CD4-positive, alpha-beta T cell treated with Interleukin-4 for 1 hour (primary cell): ENCODE data around the gene SLC2A1.
A peak's percentile ranks its signal among the peaks of the same experiment; 100 is the strongest.

Source experiments
- DNase-seq, 2 donors: peaks; one replicate each; pipeline ENCODE4 v3.0.0-alpha.2; 2020 to 2022

SLC2A1 gene

GRCh38 chr1:42979896-42980800 is 21.5 kb upstream of the SLC2A1 start:
- peak; percentile 11 to 50 for DNase-seq

DNA sequence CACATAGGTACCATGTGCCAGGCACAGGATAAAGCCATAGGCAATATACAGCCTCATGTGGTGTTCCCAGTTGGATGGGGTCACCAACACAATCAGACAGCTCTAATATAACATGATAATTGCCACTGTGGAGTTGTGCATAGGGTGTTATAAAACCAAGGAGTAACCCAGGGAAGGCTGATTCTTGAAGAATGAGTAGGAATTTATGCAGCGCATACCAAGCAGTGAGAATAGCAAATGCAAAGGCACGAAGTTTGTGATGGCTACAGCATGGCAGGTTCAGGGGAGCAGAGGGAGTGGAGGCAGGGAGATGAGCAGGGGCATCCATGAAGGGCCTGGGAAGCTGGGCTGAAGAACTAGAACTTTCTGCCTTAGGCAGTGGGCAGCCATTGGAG is 20.4 kb upstream of the SLC2A1 start:
- no peak for DNase-seq

- no peak for DNase-seq
Measured at GRCh38 chr1:42978317-42979035, 19.8 kb upstream of the SLC2A1 start.

DNA sequence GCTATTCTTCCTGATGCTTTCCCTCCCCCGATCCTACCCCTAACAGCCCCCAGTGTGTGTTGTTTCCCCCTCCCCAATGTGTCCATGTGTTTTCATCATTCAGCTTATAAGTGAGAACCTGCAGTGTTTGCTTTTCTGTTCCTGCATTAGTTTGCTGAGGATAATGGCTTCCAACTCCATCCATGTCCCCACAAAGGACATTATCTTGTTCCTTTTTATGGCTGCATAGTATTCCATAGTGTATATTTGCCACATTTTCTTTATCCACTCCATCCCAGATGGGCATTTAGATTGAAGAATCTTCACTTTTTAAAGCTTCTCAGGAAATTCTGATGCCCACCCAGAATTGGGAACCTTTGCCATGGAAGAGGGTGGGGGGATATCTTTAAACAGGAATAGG is 19.0 kb upstream of the SLC2A1 start:
- no peak for DNase-seq

GRCh38 chr1:42975561-42976225 is 17.0 kb upstream of the SLC2A1 start:
- no peak for DNase-seq

DNA sequence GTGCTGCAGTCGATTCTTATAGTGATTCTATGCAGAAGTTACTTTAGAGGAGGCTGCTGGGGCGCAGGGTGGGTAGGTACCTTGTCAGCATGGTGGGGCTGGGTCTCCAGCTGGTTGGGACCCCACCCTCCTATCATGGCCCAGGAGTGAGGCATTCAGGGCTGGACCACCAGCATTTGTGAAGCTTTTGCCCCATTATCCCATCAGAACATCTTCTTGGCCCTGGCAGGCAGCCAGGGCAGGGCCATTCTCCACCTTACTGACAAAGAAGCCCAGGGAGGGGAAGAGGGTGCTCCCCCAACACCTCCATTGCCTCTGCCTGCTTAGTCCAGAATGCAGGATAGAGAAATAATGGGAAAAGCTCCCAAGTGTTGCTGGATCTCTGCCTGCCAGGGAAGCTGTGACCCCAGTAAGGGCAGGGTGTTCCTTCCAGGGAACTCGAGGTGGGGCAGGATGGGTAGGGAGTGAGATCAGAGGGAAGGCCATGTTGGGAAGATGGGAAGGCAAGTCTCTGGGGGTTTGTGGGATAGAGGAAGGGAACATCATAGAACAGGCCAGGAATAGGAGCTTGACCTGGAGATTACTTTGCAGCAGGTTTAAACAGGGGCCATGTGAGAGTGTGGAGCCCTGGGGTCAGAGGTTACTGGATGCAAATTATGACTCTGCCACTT is 16.2 kb upstream of the SLC2A1 start:
- no peak for DNase-seq

DNA sequence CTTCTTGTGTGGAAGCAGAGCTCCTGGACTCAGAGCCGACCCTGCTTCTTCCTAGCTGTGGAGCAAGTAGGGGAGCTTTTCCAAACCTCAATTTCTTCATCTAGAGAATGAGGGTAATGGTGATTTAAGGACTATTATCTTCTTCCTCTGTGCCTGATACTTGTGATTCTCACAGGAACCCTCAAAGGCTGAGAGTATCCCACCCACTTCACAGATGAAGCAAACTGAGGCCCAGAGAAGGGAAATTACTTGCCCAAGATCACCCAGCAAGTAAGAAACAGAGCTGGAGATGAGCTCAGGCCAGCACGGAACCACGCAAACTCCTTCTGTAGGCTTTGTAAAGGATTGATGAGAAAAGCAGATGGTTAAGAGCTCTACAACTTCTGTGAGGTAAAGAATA is 15.1 kb upstream of the SLC2A1 start:
- no peak for DNase-seq

DNA sequence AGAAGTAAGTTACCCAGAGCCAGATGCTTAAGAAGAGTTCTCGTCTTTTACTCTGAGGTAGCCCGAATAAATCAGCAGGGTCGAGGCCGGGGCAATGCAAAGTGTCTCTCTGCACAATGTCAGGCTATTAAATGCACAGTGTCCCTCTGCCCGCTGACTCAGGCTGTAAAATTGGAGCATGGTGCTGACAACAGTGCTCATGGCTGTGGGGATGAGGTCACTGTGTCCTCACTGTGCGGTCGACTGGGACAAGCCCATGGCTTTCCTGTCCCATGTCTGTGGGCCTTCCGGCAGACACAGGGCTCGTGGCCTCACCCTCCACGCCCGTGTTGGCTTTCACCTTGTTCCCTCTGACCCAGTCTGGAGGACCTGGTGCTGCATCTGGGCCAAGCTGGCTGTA is 14.6 kb upstream of the SLC2A1 start:
- DNase-seq, result no peak

DNA sequence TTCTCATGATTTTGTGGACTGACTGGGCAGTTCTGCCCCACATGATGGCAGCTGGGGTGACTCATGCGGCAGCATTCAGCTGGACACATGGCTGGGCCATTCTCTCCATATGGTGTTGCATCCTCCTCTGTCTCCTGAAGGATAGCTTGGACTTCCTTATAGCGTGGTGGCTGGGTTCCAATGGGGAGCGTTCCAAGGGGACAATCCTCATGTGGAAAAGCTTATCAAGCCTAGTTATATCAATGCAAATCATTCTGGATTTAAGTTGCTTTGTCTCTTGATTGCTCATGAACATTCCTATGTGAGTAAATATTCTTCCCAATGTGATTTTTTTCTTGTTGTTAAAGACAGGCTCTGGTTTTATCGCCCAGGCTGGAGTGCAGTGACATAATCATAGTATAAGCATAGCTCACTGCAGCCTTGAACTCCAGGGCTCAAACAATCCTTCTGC is 13.2 kb upstream of the SLC2A1 start:
- DNase-seq, result no peak

DNA sequence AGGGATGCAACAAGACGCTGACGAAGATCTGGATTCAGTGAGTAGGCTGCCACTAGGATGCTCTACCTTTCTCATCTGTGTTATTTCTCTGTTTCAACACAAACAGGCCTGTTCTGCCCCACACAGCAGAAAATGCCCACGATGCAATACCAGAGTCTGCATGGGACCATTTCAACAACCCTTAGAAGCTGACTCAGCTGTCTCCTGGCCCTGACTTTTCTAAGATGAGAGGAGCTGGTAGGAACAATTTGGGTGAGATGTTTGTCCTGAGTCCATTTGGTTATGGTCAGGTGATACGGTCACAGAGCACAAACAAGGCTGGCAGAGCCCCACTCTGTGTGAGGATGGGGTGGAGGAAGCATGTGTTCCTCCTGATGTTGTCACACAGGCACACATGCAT is 11.5 kb upstream of the SLC2A1 start:
- no peak for DNase-seq

GRCh38 chr1:42968654-42969053 is 10.0 kb upstream of the SLC2A1 start:
- DNase-seq, result no peak

GRCh38 chr1:42966688-42967612 is 8.3 kb upstream of the SLC2A1 start:
- no peak for DNase-seq

DNA sequence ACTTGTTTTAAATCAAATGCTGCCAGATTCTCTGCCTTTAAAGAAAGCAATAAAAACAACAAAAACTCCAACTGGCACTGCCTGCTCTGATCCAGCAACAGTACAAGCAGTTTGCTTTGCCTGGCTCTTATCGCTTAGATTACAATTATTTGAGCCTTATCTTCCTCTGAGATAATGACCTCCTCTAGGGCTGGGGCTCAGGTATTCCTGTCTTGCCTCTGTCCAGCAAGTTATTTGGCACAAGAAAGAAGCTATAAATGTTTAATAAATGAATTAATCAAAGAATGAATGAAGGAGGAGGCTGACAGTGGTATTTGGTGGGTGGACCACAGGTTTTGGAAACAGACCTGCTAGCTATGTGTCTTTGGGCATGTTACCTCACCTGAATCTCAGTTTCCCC is 6.7 kb upstream of the SLC2A1 start:
- no peak for DNase-seq

DNA sequence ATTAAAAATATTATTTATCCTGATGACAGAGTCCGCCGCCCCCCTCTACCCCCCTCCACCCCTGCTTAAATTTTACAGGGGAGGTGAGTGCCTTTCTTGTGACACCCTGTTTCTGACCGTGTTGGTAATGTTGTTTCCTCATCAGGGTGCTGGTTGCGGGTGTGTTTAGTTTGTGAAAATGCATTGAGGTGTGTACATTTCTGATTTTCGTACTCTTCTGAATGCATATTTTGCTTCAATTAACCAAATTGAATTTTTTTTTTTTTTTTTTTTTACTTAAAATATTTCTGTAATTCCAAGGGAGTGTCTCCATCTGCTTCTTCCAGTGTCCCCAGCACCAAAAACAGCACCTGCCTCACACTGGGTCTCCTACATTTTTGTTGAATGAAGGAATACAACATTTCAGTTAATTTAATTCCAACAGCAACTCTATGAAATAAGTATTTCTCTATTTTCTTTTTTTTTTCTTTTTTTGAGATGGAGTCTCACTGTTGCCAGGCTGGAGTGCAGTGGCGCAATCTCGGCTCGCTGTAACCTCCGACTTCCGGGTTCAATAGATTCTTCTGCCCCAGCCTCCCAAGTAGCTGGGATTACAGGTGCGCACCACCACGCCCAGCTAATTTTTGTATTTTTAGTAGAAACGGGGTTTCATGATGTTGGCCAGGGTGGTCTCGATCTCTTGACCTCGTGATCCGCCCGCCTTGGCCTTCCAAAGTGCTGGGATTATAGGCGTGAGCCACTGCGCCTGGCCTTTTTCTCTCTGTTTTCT is 5.6 kb upstream of the SLC2A1 start:
- DNase-seq, result no peak

DNA sequence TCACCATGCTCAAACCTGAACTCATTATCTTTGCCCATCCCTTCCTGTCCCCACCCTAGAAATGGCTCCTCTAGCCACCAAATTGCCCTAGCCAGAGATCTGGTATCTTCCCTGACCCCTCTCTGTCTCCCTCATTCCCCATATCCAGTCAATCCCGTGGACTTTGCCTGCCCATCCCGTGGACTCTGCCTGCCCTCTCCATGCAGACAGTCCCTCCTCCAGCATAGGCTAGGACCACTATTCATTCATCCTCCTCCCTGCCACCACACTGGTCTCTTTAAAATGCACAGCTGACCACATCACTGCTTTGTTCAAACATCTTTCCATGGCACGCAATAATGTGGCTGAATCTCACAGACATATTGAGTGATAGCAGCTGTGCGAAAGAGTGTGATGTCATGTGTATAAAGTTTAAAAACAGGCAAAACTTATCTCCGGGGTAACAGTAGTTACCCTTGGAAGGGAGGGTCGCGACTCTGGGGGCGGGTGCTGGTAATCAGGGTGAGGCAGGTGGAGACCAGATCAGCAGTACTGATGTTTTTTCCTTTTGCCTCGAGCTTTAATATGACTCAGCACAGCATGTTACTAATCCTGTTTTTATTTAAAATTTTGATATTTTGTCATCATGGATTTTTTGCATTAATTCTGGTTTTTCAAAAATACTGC is 4.8 kb upstream of the SLC2A1 start:
- no peak for DNase-seq

DNA sequence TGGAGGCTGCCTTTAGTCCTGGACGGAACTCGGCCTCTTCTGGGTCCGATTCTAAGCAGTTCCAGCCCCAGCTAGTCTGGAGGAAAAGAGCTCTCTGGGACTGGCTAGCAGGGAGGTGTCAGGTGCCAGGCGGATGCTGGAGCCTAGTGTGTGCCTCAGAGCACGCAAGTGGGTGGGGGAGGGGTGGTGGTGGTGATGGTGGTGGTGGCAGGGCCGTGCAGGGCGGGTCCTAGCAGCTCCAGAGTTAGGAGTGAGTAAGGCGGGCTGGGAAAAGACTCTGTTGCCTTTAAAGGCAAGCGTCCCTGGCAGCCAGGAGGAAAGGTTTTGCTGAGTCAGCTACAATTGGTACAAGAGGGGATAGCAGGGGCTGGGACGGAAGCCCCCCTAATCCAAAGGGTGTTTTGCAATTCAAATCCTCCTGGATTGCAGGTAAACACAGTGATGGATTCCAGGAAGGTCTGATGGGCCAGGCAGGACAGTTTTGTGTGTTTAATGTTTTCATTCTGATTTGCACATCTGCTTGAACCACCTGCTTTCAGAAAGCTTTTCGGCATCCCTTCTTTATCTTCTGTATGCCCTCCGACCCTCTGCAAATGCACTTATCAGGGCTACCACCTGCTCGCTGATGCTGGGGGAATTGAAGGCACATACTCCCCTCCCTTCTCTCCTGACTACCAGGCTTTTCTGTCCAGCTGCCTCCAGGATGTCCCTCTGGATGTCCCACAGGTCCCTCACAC is 4.1 kb upstream of the SLC2A1 start:
- no peak for DNase-seq

DNA sequence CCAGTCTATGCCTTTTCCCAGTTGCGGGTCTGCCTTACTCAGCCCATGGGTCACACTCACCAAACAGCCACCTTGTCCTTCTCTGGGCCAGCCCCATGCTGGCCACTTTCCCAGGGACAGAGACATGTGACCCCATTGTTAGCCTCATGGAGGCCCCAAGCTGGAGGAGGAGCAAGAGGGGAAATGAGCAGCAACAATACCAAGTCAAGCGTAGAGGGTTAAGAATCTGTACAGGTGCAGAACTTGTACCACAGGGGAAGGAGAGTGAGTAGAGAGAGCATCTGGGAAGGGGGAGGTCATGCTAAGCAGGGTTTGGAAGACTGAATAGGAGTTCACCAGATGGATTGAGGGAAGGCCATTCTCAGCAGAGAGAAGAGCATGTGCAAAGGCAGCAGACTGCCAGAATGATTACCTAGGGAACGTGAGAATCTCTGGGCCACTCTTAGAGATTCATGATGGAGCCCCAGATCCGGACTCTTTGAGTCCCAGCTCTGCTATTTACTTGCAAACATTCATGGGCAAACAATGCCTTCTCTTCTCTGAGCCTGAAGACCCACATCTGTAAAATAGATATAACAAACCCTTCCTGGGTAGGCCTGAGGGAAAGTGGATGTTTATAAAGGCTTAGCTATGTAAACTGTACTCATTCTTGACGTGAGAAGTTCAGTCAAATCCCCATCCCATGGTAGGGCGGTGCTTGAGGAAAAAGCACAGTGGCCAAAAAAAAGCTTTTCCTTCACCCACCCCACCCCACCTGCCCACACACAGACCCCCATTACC is 2.8 kb upstream of the SLC2A1 start:
- DNase-seq, result no peak

DNA sequence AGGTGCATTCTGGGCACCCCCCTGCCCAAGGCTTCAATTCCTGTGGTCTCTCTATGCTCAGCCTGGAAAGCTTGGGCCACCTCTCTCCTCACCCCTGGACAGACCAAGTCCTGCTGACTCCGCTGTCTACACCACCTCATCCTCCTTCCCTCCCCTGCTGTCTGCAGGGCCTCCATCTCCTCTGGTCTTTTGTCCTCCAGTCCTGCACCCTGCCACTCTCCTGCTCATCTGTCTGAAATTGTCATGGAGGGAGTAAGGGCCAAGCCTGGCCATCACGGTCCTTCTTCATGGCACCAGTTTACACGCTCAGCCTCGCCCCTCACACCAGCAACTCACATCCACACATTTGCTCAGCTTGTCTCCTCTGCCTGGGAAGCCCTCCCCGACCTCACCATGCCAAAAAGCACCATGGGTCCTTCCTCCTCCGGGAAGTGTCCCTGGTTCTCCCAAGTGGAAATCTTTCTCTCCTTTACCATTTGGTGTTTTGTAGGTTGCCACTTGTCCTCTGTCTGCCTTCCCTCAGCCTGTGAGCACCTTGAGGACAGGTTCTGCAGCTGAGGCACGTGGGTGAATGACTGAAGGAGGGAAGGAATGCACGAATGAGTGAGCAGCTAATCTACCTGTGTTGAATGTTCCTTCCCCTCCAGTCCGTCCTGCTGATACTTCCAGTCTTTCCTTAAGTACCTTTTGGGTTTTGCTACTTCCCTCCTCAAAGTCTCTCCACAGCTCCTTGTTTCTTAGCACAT is 2.1 kb upstream of the SLC2A1 start:
- no peak for DNase-seq

DNA sequence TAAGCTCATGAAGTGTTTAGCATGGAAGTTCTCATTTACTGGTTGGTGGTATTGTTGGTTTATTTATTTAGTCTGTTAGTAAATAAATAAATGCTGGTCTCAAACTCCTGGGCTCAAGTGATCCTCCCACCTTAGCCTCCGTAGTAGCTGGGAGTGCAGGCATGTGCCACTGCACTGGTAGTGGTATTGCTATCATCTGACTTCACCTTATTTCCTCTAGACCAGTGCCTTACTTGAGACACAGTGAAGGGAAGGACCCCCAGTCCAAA is 1.4 kb upstream of the SLC2A1 start:
- DNase-seq, result no peak
